GM12892 (cell line): ENCODE data around the gene MYO10.

ENCODE experiments used
- POLR2A ChIP-seq: IDR thresholded peaks from 2 replicates; pipeline ENCODE4 v1.6.1; 2011; ENCODE audit warnings: low read depth, low read length, control low read depth
- POLR2AphosphoS5 ChIP-seq: IDR thresholded peaks from 2 replicates; pipeline ENCODE4 v1.6.1; 2011; ENCODE audit warnings: low read depth, low read length, control low read depth
- TAF1 ChIP-seq: IDR thresholded peaks from 2 replicates; pipeline ENCODE4 v1.6.1; 2011; ENCODE audit warnings: low read depth, mild to moderate bottlenecking, control low read depth, low read length, borderline replicate concordance

- TF ChIP-seq POLR2AphosphoS5 (no peak), POLR2A (no peak), TAF1 (no peak)
Observed at GRCh38 chr5:16701134-16702099, 234.7 kb downstream of the MYO10 start.
